Lung (tissue), 12 donors: ENCODE results near the gene C6orf15. TPM values are rescaled to one million over a fixed set of nuclear protein-coding genes. Genes with fewer than 3 reads are reported as not detected.

ENCODE experiments used
- ATAC-seq: fragments of 200-7000 bp; cut with Tn5 transposase; one replicate; pipeline ENCODE4 v1.9.1; 2020; ENCODE audit warnings: moderate number of reproducible peaks; ENCODE audit not compliant: insufficient read depth, low FRiP score
- DNase-seq, 3 donors: peaks; one replicate each; pipeline ENCODE4 v3.0.0-alpha.2; 2013 to 2017
- H3K27ac ChIP-seq, 2 donors: one replicate each; pipeline ENCODE4 v1.5.1; 2013; ENCODE audit warnings: mild to moderate bottlenecking in 2 of 2, moderate library complexity in 2 of 2, control low read depth in 1 of 2, inconsistent platforms in 1 of 2, low read depth in 1 of 2, low read length in 1 of 2
- H3K27me3 ChIP-seq, 3 donors: one replicate each; pipeline ENCODE4 v1.5.1; 2013; ENCODE audit warnings: low read length in 2 of 3; ENCODE audit not compliant: control insufficient read depth in 3 of 3, insufficient read depth in 3 of 3
- H3K36me3 ChIP-seq, 4 donors: one replicate each; pipeline ENCODE4 v1.5.1; 2013; ENCODE audit warnings: low read length in 4 of 4, mild to moderate bottlenecking in 1 of 4, moderate library complexity in 1 of 4; ENCODE audit not compliant: control insufficient read depth in 4 of 4, insufficient read depth in 4 of 4
- H3K4me1 ChIP-seq, 5 donors: one replicate each; pipeline ENCODE4 v1.5.1; 2013; ENCODE audit warnings: low read length in 5 of 5, mild to moderate bottlenecking in 2 of 5, moderate library complexity in 1 of 5; ENCODE audit not compliant: control insufficient read depth in 5 of 5, insufficient read depth in 5 of 5
- H3K4me3 ChIP-seq: one replicate; pipeline ENCODE4 v1.5.1; 2013; ENCODE audit warnings: mild to moderate bottlenecking, control low read depth, moderate library complexity
- H3K9ac ChIP-seq, 2 donors: one replicate each; pipeline ENCODE4 v1.5.1; 2013; ENCODE audit warnings: low read length in 2 of 2, control low read depth in 1 of 2; ENCODE audit not compliant: insufficient read depth in 1 of 2
- H3K9me3 ChIP-seq, 4 donors: one replicate each; pipeline ENCODE4 v1.5.1; 2013; ENCODE audit warnings: low read length in 3 of 4, mild to moderate bottlenecking in 1 of 4, moderate library complexity in 1 of 4; ENCODE audit not compliant: control insufficient read depth in 4 of 4, insufficient read depth in 3 of 4
- CTCF ChIP-seq: IDR thresholded peaks from 2 replicates; pipeline ENCODE4 v1.5.1; 2012; ENCODE audit warnings: mild to moderate bottlenecking; ENCODE audit errors: control extremely low read depth, extremely low read depth
- WGBS, 2 donors: extraction: QIAGEN DNeasy Blood & Tissue Kit; methylation state at CpG; one replicate each; pipeline ENCODE4 v1.1.7; 2013; 5-methylcytosine and 5-hydroxymethylcytosine counted together
- polyA plus RNA-seq, 2 donors: library from polyadenylated mRNA; stranded (reverse); fragments of 200-250 nt; gene quantifications; one replicate each; pipeline ENCODE4 v1.2.1, GENCODE V29; 2013
- total RNA-seq, 2 donors: library from RNA; depleted of rRNA in 1 of 2; stranded (reverse); fragments of >200 nt in 1 of 2; gene quantifications; one replicate each; pipeline ENCODE4 v1.2.1, GENCODE V29; 2014 to 2021
- donor health status: control.
- donor health status: control.
- donor health status: Bipolar disorder and iron deficiency.
- donor health status: healthy.
- donor health status: DM: yes; HTN: yes; CAD: no.

C6orf15 gene
- total and polyA plus RNA-seq, 4 donors, result not detected

DNA sequence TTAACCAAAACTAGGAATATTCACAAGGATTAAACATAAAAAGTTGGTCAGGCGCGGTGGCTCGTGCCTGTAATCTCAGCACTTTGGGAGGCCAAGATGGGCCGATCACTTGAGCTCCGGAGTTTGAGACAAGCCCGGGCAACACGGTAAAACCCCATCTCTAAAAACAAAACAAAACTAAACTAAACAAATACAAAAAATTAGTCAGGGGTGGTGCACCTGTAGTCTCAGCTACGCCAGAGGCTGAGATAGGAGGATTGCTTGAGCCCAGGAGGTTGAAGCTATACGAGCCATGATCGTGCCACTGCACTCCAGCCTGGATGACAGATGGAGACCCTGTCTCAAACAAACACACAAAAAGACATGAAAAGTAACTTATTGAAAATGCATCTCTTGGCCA, 23.3 kb upstream of the C6orf15 start:
- DNase-seq, result no peak
- Histone ChIP-seq H3K4me1 (peaks cover 0 to 10% (median 0%) of the 10 kb centered on the region in 5 donors), H3K27me3 (no peaks in the 10 kb centered on the region), H3K27ac (no peak overlapping the region), H3K36me3 (no peaks in the 10 kb centered on the region), H3K4me3 (no peak overlapping the region), H3K9ac (no peak overlapping the region), H3K9me3 (no peaks in the 10 kb centered on the region)
- no peak for TF ChIP-seq CTCF
- ATAC-seq, result no peak
- 92 to 95% methylated on average over 10 of the region's 10 CpGs for WGBS, 2 donors

- no peak overlapping the region for H3K9ac ChIP-seq
- peaks cover 0 to 2% (median 0%) of the 10 kb centered on the region in 5 donors for H3K4me1 ChIP-seq
- no peaks in the 10 kb centered on the region for H3K9me3 ChIP-seq
- H3K36me3 ChIP-seq, result no peaks in the 10 kb centered on the region
- no peak overlapping the region for H3K4me3 ChIP-seq
- ATAC-seq, result no peak
- peaks cover 0 to 4% (median 0%) of the 10 kb centered on the region in 3 donors for H3K27me3 ChIP-seq
- DNase-seq, result no peak
- WGBS, 2 donors, result 77 to 90% methylated on average over 6 of the region's 6 CpGs
- no peak overlapping the region for H3K27ac ChIP-seq
- TF ChIP-seq CTCF, result no peak
Measured at GRCh38 chr6:31132806-31133205, 20.4 kb upstream of the C6orf15 start.

GRCh38 chr6:31131595-31131994, 19.2 kb upstream of the C6orf15 start:
- DNase-seq (no peak), ATAC-seq (no peak)
- Histone ChIP-seq H3K27ac (no peak overlapping the region), H3K27me3 (peaks cover 0 to 4% (median 0%) of the 10 kb centered on the region in 3 donors), H3K9me3 (no peaks in the 10 kb centered on the region), H3K4me1 (peaks cover 0 to 2% (median 0%) of the 10 kb centered on the region in 5 donors), H3K9ac (no peak overlapping the region), H3K36me3 (no peaks in the 10 kb centered on the region), H3K4me3 (no peak overlapping the region)
- no peak for TF ChIP-seq CTCF
- WGBS, 2 donors, result 76 to 96% methylated on average over 3 of the region's 3 CpGs

DNA sequence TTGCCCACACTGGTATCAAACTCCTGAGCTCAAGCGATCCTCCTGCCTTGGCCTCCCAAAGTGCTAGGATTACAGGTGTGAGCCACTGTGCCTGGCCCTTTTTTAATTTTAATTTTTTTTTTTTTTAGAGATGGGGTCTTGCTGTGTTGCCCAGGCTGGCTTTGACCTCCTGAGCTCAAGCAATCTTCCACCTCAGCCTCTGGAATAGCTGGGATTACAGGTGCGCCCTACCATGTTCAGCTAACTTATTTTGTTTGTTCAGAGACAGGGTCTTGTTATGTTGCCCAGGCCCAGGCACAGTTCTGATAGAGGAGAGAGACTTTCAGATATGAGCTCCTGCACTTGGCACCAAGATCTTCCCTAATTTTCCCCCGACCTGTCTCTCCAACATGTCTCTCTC, 18.4 kb upstream of the C6orf15 start:
- H3K27me3 ChIP-seq, result peaks cover 0 to 4% (median 0%) of the 10 kb centered on the region in 3 donors
- no peak for TF ChIP-seq CTCF
- no peak overlapping the region for H3K4me3 ChIP-seq
- ATAC-seq, result no peak
- H3K9me3 ChIP-seq, result no peaks in the 10 kb centered on the region
- no peak for DNase-seq
- no peak overlapping the region for H3K27ac ChIP-seq
- no peaks in the 10 kb centered on the region for H3K36me3 ChIP-seq
- peaks cover 0 to 4% (median 0%) of the 10 kb centered on the region in 5 donors for H3K4me1 ChIP-seq
- WGBS, 2 donors, result 93 to 99% methylated on average over 3 of the region's 3 CpGs
- H3K9ac ChIP-seq, result no peak overlapping the region
